ENCODE results near the gene MBLAC1. TPM values are rescaled to one million over a fixed set of nuclear protein-coding genes. Genes with fewer than 3 reads are reported as not detected.

MBLAC1 gene
- total and polyA plus RNA-seq, 10 of the 15 experiments (the other 5 are each of a cell fraction or from before 2014, with no cell fraction given), result 0.24 to 3.2 (median 1.8) TPM; not detected in 1

DNA sequence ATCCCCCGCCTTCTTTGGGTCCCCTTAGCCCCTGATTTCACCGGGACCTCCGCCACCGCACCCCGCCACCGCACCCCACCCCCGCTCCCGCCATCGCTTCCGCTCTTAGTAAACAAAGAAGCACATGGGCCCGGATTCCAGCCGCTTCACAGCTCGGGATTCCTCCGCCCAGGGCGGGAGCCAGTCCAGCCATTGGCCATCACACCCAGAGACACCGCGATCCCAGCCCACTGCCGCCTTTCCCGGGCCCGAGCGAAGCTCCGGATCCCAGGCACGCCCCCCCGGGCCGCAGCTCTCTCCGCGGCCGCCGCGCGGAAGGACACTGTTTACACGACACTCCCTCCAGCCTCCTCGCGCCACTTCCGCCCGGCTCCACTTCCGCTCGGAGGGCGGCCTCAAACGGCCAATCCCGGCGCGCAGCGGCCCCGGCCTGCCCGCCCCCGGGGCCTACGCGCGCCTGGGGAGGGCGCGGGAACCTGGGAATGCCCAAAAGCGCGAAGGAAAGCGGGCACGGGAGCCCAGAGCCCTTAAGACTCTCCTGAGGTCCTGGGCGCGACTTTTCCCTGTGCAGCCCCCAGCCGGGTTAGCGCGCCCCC, 26.2 kb upstream of the MBLAC1 start (continued):
- TF ChIP-seq, protein P1, sequence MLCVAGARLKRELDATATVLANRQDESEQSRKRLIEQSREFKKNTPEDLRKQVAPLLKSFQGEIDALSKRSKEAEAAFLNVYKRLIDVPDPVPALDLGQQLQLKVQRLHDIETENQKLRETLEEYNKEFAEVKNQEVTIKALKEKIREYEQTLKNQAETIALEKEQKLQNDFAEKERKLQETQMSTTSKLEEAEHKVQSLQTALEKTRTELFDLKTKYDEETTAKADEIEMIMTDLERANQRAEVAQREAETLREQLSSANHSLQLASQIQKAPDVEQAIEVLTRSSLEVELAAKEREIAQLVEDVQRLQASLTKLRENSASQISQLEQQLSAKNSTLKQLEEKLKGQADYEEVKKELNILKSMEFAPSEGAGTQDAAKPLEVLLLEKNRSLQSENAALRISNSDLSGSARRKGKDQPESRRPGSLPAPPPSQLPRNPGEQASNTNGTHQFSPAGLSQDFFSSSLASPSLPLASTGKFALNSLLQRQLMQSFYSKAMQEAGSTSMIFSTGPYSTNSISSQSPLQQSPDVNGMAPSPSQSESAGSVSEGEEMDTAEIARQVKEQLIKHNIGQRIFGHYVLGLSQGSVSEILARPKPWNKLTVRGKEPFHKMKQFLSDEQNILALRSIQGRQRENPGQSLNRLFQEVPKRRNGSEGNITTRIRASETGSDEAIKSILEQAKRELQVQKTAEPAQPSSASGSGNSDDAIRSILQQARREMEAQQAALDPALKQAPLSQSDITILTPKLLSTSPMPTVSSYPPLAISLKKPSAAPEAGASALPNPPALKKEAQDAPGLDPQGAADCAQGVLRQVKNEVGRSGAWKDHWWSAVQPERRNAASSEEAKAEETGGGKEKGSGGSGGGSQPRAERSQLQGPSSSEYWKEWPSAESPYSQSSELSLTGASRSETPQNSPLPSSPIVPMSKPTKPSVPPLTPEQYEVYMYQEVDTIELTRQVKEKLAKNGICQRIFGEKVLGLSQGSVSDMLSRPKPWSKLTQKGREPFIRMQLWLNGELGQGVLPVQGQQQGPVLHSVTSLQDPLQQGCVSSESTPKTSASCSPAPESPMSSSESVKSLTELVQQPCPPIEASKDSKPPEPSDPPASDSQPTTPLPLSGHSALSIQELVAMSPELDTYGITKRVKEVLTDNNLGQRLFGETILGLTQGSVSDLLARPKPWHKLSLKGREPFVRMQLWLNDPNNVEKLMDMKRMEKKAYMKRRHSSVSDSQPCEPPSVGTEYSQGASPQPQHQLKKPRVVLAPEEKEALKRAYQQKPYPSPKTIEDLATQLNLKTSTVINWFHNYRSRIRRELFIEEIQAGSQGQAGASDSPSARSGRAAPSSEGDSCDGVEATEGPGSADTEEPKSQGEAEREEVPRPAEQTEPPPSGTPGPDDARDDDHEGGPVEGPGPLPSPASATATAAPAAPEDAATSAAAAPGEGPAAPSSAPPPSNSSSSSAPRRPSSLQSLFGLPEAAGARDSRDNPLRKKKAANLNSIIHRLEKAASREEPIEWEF (IDR thresholded peaks at IDR 0.05; ENCODE audit: insufficient replicate concordance, low read depth, low read length), result no peak
- TF ChIP-seq RCOR1 (conservative IDR thresholded peaks at IDR 0.05; ENCODE audit: low read depth, low read length) (no peak), MYB (IDR thresholded peaks at IDR 0.05; ENCODE audit: borderline replicate concordance, low read depth, low read length) (no peak), POLR2AphosphoS2 (IDR thresholded peaks at IDR 0.05; ENCODE audit: low read depth, low read length) (no peak; the same call in 1 of the 2 replicates), TCF3 (IDR thresholded peaks at IDR 0.05; ENCODE audit: borderline replicate concordance, insufficient read depth, low read depth, low read length) (no peak; the same call in 1 of the 2 replicates), MTA3 (IDR thresholded peaks at IDR 0.05; ENCODE audit: borderline replicate concordance, low read length) (no peak), POU2F2 (IDR thresholded peaks at IDR 0.05; ENCODE audit: borderline replicate concordance, low read depth, low read length) (no peak; the same call in 2 of the 3 replicates), SREBF2 (IDR thresholded peaks at IDR 0.05; ENCODE audit: low read length) (no peak), NBN (IDR thresholded peaks at IDR 0.05) (peak; percentile 97), NFYB (IDR thresholded peaks at IDR 0.05; ENCODE audit: insufficient read depth, low read depth, low read length) (peak; percentile 84), ZNF622 (IDR thresholded peaks at IDR 0.05) (no peak), LARP7 (IDR thresholded peaks at IDR 0.05) (peak; percentile 86; the same call in 1 of the 2 replicates), CBX5 (IDR thresholded peaks at IDR 0.05; ENCODE audit: low read depth) (no peak; the same call in 1 of the 2 replicates)
- TF ChIP-seq, protein P2, sequence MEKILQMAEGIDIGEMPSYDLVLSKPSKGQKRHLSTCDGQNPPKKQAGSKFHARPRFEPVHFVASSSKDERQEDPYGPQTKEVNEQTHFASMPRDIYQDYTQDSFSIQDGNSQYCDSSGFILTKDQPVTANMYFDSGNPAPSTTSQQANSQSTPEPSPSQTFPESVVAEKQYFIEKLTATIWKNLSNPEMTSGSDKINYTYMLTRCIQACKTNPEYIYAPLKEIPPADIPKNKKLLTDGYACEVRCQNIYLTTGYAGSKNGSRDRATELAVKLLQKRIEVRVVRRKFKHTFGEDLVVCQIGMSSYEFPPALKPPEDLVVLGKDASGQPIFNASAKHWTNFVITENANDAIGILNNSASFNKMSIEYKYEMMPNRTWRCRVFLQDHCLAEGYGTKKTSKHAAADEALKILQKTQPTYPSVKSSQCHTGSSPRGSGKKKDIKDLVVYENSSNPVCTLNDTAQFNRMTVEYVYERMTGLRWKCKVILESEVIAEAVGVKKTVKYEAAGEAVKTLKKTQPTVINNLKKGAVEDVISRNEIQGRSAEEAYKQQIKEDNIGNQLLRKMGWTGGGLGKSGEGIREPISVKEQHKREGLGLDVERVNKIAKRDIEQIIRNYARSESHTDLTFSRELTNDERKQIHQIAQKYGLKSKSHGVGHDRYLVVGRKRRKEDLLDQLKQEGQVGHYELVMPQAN (conservative IDR thresholded peaks at IDR 0.05), result peak; percentile 100
- TF ChIP-seq, protein P3, sequence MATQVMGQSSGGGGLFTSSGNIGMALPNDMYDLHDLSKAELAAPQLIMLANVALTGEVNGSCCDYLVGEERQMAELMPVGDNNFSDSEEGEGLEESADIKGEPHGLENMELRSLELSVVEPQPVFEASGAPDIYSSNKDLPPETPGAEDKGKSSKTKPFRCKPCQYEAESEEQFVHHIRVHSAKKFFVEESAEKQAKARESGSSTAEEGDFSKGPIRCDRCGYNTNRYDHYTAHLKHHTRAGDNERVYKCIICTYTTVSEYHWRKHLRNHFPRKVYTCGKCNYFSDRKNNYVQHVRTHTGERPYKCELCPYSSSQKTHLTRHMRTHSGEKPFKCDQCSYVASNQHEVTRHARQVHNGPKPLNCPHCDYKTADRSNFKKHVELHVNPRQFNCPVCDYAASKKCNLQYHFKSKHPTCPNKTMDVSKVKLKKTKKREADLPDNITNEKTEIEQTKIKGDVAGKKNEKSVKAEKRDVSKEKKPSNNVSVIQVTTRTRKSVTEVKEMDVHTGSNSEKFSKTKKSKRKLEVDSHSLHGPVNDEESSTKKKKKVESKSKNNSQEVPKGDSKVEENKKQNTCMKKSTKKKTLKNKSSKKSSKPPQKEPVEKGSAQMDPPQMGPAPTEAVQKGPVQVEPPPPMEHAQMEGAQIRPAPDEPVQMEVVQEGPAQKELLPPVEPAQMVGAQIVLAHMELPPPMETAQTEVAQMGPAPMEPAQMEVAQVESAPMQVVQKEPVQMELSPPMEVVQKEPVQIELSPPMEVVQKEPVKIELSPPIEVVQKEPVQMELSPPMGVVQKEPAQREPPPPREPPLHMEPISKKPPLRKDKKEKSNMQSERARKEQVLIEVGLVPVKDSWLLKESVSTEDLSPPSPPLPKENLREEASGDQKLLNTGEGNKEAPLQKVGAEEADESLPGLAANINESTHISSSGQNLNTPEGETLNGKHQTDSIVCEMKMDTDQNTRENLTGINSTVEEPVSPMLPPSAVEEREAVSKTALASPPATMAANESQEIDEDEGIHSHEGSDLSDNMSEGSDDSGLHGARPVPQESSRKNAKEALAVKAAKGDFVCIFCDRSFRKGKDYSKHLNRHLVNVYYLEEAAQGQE (IDR thresholded peaks at IDR 0.05; ENCODE audit: low read depth, low read length), result no peak

Data from GM12878 (cell line).